LNCAP (cell line): ENCODE data around the gene TRDN.

Source experiments
- TF ChIP-seq, protein P1 (sequence below): fragments of 450-650 bp; IDR thresholded peaks from 2 replicates; pipeline ENCODE4 v1.5.1; 2017; ENCODE audit warnings: mild to moderate bottlenecking

The TRDN gene

DNA sequence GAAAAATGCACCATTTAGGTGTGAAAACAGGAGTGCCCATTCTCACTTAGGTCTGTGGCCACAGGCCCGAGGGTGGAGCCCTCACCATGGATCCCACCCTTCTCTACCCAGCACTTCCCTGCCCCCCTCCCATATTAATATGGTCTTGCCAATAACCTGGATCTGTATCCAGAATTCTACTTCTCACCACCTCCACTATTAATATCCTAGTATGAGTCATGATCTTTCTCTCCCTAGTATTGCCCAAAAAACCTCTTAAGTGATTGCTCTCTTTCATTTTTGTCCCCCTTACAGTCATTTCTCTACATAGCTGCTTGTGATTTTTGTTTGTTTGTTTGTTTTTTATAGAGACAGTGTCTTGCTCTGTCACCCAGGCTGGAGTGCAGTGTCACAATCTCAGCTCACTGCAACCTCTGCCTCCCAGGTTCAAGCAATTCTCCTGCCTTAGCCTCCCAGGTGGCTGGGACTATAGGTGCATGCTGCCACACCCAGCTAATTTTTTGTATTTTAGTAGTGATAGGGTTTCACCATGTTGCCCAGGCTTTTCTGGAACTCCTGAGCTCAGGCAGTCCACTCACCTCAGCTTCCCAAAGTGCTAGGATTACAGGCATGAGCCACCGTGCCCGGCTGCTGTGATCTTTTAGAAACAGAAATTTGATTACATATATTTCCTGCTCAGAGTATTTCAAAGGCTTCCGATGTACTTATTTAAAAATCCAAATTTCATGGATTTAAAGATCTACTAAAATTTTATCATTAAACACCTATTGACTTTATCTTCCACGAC, 24.5 kb upstream of the TRDN start:
- TF ChIP-seq, protein P1, sequence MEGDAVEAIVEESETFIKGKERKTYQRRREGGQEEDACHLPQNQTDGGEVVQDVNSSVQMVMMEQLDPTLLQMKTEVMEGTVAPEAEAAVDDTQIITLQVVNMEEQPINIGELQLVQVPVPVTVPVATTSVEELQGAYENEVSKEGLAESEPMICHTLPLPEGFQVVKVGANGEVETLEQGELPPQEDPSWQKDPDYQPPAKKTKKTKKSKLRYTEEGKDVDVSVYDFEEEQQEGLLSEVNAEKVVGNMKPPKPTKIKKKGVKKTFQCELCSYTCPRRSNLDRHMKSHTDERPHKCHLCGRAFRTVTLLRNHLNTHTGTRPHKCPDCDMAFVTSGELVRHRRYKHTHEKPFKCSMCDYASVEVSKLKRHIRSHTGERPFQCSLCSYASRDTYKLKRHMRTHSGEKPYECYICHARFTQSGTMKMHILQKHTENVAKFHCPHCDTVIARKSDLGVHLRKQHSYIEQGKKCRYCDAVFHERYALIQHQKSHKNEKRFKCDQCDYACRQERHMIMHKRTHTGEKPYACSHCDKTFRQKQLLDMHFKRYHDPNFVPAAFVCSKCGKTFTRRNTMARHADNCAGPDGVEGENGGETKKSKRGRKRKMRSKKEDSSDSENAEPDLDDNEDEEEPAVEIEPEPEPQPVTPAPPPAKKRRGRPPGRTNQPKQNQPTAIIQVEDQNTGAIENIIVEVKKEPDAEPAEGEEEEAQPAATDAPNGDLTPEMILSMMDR, result no peak

DNA sequence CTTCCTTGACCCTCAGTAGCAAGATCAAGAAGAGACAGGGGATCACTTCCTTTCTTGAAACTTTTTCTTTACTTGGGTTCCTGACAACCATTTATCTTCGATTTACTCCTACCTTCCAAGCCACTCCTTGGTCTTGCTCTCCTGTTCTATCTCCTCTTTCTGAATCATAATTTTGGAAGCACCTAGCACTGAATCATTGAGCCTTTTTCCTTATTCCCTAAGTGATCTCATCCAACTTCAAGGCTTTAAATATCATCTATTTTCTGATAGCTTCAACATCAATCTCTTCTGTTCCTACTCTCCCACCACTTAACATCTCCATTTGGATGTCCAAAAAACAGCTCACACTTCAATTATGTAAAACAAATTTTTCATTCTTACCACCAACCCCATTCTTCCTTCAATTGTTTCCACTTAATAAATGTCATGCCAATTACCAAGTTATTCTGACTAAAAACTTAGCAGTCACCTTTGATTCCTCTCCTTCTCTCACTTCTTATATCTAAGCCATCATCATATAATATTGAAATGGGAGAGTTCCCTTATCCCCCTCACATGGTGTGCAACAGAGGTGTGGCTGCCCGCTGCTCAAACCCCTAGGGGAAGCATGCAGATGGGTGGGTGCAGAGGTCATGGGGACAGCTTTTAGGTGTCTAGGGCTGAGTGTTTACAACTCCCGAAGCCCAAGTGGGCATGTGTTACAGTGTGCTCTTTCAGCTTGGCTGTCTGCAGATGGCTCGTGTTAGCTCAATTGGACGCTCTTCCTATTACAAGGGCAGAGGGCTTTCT, 23.4 kb upstream of the TRDN start:
- TF ChIP-seq, protein P1, result no peak

DNA sequence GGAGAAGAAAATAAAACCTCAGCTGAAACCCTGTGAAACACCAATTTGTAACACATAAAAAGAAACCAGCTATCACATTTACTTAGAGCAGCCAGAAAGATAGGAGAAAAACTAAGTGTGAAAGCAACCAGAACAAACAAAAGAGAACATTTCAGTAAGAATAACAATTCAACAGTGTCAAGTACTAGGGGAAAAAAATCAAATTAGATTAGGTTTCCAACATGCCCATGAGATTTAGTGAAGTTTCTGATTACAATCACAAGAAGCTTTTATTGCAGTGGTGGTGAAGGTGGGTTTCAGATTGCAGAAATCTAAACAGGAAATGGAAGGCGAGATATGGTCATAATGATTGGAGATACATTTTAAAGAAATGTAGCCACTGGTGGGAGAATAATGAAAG, 22.1 kb upstream of the TRDN start:
- TF ChIP-seq, protein P1, result no peak

DNA sequence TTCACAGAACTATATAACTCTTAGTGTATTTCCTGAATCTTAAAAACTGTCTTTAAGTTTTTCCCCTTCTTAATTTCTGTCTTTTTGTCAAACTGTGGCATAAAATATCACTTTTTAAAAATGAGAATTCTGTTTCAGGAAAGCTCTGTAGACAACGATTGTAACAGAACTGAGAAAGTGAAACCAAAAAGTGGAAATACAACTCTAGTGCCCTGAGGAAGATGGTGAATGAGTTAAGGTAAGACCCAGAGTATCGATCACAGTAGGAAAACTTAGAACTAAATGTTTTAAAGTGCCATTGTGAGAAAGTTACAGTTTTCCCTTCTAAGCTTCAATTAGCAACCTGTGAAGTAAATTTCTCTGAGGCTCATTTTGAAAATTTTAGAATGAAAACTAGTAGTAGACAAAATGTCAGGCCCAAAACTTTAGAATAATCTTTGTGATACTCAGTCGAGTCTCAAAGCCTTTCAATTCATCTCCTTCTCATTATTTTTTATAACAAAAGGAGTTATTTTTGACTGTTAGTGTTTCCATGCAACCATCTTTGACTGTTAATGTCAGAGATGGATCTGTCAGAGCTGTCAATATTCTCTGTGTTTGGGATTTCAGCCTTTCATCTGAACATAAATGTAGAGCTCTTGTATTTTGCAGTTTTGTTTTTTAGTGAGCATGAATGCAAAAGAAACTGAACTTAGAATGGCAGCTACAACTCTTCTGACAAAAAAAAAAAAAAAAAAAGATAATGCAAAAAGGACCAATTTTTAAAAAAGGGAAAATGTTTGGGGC, 19.0 kb upstream of the TRDN start:
- TF ChIP-seq, protein P1, result no peak

DNA sequence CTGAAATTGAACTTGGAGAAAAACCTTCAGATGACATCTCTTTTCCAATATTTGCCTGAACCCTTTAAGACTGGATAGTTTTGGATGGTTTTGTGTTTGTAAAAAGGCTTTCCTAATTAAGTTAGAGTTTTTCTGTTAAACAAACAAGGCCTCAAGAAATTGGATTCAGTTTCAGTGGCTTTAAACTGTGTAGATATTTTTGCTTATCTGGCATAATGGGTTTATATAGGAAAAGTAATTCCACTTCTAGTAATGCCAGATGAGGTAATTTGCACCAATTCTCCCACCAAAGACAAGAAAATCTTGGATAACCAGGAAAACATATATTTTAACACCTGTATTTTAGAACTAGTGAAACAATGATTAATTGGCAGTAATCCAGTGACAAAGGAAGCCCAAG, 12.0 kb upstream of the TRDN start:
- TF ChIP-seq, protein P1, result no peak

DNA sequence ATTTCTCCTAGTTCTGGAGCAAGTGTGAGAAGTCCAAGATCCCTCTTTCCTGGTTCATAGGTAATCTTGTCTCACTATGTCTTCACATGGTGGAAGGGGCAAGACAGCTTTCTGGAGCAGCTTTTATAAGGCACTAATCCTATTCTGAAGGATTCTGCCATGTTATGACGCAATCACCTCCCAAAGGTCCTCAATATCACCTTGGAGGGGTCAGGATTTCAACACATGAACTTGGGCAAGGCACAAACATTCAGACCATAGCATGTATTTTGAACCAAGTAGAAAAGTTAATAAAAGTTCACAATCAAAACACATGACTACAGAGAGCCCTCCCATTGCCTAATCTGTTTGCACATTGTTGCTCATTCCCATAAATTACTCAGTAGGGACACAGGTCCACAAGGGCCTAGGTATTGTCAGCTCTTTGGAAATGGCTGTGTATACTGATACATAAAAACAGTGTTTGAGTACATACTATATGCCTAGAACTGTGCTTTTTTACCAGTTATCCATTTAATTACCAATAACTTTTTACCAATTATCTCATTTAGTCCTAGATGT, 11.3 kb upstream of the TRDN start:
- TF ChIP-seq, protein P1, result no peak

DNA sequence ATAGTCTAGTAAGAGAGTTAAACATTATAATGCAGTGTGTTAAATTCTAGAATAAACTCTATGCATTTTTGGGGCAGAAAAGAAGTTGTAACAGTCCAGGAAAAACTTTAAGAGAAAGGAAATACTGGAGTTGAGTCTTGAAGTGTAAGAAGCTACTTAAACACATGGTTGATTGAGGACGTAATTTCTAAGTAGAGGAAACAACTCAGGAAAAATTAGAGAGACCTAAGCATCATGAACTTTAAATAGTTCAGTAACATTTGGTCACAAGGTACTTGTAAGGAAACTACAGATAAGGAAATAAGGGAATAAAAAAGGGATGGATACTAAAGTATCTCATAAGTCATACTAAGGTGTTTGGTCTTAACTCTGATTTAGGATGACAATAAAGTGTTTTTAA, 4.7 kb upstream of the TRDN start:
- TF ChIP-seq, protein P1, result no peak
